MM.1S (cell line): ENCODE measurements around the gene MC1R.
"Not testable (repeated sequence)": the region's sequence is repeated elsewhere in the genome, so short reads cannot be mapped to it uniquely, and the experiment has no call there.

Experiments used
- DNase-seq: peaks from one replicate; pipeline ENCODE4 v3.0.0-alpha.2; 2015
- H2AFZ ChIP-seq: fragments of 300-600 bp; sonication (generic); 2 replicates; pipeline ENCODE4 v1.6.0; 2016; ENCODE audit warnings: antibody characterized with exemption, low read length
- H3F3A ChIP-seq: fragments of 300-600 bp; sonication (generic); 2 replicates; pipeline ENCODE4 v1.6.1; 2016; ENCODE audit warnings: mild to moderate bottlenecking, antibody characterized with exemption, low read length, moderate library complexity, mixed read lengths; ENCODE audit not compliant: insufficient read depth
- H3K27ac ChIP-seq: fragments of 300-600 bp; sonication (generic); 2 replicates; pipeline ENCODE4 v1.5.1; 2016; ENCODE audit warnings: mild to moderate bottlenecking, low read length
- H3K27me3 ChIP-seq: fragments of 300-600 bp; sonication (generic); replicated peaks from 2 replicates; pipeline ENCODE4 v1.6.0; 2016; ENCODE audit warnings: low read length; ENCODE audit not compliant: insufficient read depth
- H3K36me3 ChIP-seq: fragments of 300-600 bp; sonication (generic); replicated peaks from 2 replicates; pipeline ENCODE4 v1.6.1; 2016; ENCODE audit warnings: mild to moderate bottlenecking, low read length, mixed read lengths; ENCODE audit not compliant: insufficient read depth
- H3K4me1 ChIP-seq: fragments of 300-600 bp; sonication (generic); 2 replicates; pipeline ENCODE4 v1.6.1; 2016; ENCODE audit warnings: low read length, mixed read lengths
- H3K4me2 ChIP-seq: fragments of 300-600 bp; sonication (generic); 2 replicates; pipeline ENCODE4 v1.6.0; 2016; ENCODE audit warnings: low read depth, low read length
- H3K4me3 ChIP-seq: fragments of 300-600 bp; sonication (generic); 2 replicates; pipeline ENCODE4 v1.5.1; 2016; ENCODE audit warnings: low read length, mixed read lengths
- H3K79me2 ChIP-seq: fragments of 300-600 bp; sonication (generic); 2 replicates; pipeline ENCODE4 v1.6.1; 2016; ENCODE audit warnings: mixed run types, low read length, mixed read lengths
- H3K9ac ChIP-seq: fragments of 300-600 bp; sonication (generic); 2 replicates; pipeline ENCODE4 v1.6.1; 2016; ENCODE audit warnings: low read length, mixed read lengths
- H3K9me2 ChIP-seq: fragments of 300-600 bp; sonication (generic); replicated peaks from 2 replicates; pipeline ENCODE4 v1.6.1; 2016; ENCODE audit warnings: mild to moderate bottlenecking, low read length, mixed read lengths; ENCODE audit not compliant: insufficient read depth
- H3K9me3 ChIP-seq: fragments of 300-600 bp; sonication (generic); replicated peaks from 2 replicates; pipeline ENCODE4 v1.6.1; 2016; ENCODE audit warnings: mild to moderate bottlenecking, low read length, mixed read lengths; ENCODE audit not compliant: insufficient read depth
- H4K20me1 ChIP-seq: fragments of 300-600 bp; sonication (generic); 2 replicates; pipeline ENCODE4 v1.6.1; 2016; ENCODE audit warnings: mild to moderate bottlenecking, low read length, moderate library complexity, mixed read lengths; ENCODE audit not compliant: insufficient read depth
- EZH2 ChIP-seq: fragments of 300-600 bp; sonication (generic); optimal IDR thresholded peaks from 2 replicates; pipeline ENCODE3; 2017; ENCODE audit warnings: low read depth, mild to moderate bottlenecking, antibody characterized with exemption, low read length, mixed read lengths
- EZH2phosphoT487 ChIP-seq: fragments of 300-600 bp; sonication (generic); IDR thresholded peaks from 2 replicates; pipeline ENCODE4 v1.6.1; 2018; ENCODE audit warnings: antibody characterized with exemption, low read length
- TF ChIP-seq, protein P1 (sequence below): fragments of 300-600 bp; sonication (generic); IDR thresholded peaks from 2 replicates; pipeline ENCODE4 v1.5.1; 2016; ENCODE audit warnings: antibody characterized with exemption, low read length, mixed read lengths

The MC1R gene

DNA sequence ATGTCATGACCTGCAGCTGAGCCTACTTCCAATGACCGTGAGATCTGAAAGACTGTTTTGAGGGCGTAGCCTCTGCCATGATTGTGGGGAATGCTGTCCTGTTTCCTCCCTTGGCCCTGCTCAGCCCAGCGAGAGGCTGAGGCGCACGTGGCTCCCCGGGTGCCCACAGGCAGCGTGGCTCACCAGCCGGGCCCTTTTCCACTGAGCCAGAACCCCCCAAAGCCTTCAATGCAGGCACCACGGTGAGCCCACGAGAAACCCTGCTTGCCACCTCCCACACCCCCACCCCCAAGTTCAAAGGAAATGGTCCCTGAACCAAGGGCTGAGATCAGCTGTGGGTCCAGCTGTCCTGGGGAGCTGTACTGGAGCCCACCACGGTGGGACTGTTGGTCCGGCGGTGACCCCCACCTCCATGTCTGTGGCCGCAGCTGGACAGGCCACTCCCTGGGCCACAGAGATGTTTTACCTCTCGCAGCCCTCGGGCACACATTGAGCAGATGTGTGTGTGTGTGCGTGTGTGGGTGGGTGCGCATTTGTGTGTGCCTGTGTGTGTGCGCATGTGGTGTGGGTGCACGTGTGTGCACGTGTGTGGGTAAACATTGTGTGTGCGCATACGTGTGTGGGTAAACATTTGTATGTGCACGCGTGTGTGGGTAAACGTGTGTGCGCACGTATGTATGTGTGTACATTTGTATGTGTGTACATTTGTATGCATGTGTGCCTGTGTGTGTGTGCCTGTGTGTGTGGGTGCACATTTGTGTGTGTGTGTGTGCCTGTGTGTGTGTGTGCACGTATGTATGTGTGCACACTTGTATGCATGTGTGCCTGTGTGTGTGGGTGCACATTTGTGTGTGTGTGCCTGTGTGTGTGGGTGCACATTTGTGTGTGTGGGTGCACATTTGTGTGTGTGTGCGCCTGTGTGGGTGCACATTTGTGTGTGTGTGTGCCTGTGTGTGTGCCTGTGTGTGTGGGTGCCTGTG lies 5.0 kb upstream of the MC1R start:
- no peaks in the 10 kb centered on the region for H3K9me3 ChIP-seq
- peaks cover 4% of the 10 kb centered on the region; the same call in 1 of the 2 replicates for H3K4me1 ChIP-seq
- no peaks in the 10 kb centered on the region for H4K20me1 ChIP-seq
- TF ChIP-seq EZH2 (no peak), EZH2phosphoT487 (no peak)
- TF ChIP-seq, protein P1, sequence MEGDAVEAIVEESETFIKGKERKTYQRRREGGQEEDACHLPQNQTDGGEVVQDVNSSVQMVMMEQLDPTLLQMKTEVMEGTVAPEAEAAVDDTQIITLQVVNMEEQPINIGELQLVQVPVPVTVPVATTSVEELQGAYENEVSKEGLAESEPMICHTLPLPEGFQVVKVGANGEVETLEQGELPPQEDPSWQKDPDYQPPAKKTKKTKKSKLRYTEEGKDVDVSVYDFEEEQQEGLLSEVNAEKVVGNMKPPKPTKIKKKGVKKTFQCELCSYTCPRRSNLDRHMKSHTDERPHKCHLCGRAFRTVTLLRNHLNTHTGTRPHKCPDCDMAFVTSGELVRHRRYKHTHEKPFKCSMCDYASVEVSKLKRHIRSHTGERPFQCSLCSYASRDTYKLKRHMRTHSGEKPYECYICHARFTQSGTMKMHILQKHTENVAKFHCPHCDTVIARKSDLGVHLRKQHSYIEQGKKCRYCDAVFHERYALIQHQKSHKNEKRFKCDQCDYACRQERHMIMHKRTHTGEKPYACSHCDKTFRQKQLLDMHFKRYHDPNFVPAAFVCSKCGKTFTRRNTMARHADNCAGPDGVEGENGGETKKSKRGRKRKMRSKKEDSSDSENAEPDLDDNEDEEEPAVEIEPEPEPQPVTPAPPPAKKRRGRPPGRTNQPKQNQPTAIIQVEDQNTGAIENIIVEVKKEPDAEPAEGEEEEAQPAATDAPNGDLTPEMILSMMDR: no peak
- no peaks in the 10 kb centered on the region for H3K36me3 ChIP-seq
- no peak overlapping the region for H3K4me3 ChIP-seq
- no peak overlapping the region for H3K27ac ChIP-seq
- DNase-seq: no peak
- H3K27me3 ChIP-seq: no peaks in the 10 kb centered on the region
- H3F3A ChIP-seq: peaks cover 7% of the 10 kb centered on the region
- H3K9ac ChIP-seq: no peak overlapping the region
- no peak overlapping the region for H2AFZ ChIP-seq
- H3K9me2 ChIP-seq: no peaks in the 10 kb centered on the region
- H3K79me2 ChIP-seq: no peaks in the 10 kb centered on the region
- no peak overlapping the region for H3K4me2 ChIP-seq

DNA sequence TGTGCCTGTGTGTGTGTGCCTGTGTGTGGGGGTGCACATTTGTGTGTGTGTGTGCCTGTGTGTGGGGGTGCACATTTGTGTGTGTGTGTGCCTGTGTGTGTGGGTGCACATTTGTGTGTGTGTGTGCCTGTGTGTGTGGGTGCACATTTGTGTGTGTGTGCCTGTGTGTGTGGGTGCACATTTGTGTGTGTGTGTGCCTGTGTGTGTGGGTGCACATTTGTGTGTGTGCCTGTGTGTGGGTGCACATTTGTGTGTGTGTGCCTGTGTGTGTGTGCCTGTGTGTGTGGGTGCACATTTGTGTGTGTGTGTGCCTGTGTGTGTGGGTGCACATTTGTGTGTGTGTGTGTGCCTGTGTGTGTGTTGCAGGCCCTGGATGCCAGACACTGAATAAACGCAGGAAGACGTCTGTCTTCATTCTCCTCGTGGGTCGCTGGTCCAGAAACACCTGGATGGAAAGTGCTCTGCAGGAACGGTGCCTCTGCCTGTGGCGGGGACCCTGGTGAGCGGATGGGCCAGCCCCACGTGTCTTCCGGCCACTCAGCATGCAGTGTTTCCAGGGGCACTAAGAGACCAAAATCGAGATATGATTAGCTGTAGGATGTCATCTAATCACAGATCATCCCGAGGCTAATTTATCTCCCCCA lies 3.9 kb upstream of the MC1R start:
- not testable (repeated sequence) for H3K9me2 ChIP-seq, H3K4me3 ChIP-seq, H2AFZ ChIP-seq, H3K9me3 ChIP-seq, H3K9ac ChIP-seq, DNase-seq, H4K20me1 ChIP-seq, H3K27ac ChIP-seq, H3K27me3 ChIP-seq, H3F3A ChIP-seq, H3K4me1 ChIP-seq, H3K4me2 ChIP-seq, H3K79me2 ChIP-seq, H3K36me3 ChIP-seq

DNA sequence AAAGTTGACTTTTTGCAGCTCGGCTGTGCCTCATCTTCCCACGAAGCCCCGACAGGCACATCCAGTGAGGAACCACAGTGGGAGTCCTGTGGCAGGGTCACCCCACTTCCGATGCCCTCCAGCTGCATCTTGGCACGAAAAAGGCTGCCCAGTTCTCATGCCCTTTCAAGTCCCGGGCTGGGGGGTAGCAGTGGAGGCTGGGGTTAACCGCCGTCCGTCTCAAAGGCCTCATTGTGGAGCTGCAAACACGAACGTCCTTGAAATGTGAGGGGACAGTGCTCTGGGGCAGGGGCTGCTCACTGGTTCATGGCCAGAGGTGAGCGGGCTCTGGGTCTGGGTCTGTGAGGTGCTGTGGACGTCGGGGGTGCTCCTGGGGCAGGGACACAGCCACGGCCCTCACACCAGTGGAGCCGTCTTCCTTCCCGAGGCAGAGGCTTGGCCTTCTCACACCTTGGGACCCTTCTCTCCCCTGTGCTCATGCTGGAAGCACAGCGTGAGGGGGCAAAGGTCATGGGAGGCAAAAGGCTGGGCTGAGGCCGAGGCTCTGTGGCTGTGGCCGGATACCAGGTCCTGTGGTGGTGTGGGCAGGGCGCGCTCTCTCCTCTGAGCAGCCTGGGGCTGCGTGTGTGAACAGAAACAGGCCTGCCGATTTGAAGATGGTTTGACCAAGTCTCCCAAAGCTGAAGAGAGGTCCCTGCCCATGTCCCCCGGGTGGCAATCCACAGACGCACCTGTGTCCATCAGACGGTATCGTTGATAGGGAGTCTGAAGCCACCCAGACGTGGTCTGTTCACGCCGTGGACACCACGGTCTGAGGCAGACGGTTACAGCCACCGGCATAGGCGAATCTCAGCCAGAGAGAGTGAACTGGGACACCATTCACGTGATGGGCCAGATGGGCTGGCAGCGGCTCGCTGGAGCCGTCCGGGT lies 3.1 kb upstream of the MC1R start:
- H2AFZ ChIP-seq: no peak overlapping the region
- no peak overlapping the region for H3K9ac ChIP-seq
- no peak for DNase-seq
- H3K9me2 ChIP-seq: no peaks in the 10 kb centered on the region
- no peaks in the 10 kb centered on the region for H3K27me3 ChIP-seq
- H3K36me3 ChIP-seq: no peaks in the 10 kb centered on the region
- no peaks in the 10 kb centered on the region for H4K20me1 ChIP-seq
- H3F3A ChIP-seq: peaks cover 7% of the 10 kb centered on the region
- no peak overlapping the region for H3K4me2 ChIP-seq
- no peak overlapping the region for H3K4me3 ChIP-seq
- no peak for TF ChIP-seq EZH2phosphoT487
- TF ChIP-seq, protein P1: no peak
- no peak for TF ChIP-seq EZH2
- no peaks in the 10 kb centered on the region for H3K79me2 ChIP-seq
- no peak overlapping the region for H3K27ac ChIP-seq
- H3K4me1 ChIP-seq: peaks cover 6% of the 10 kb centered on the region; the same call in 1 of the 2 replicates
- no peaks in the 10 kb centered on the region for H3K9me3 ChIP-seq
